ENCODE data around the gene GPER1. TPM values are rescaled to one million over a fixed set of nuclear protein-coding genes. Genes with fewer than 3 reads are reported as not detected.

GPER1 gene
- total RNA-seq, 1 experiment from 2014 or later, result 4.9 TPM

DNA sequence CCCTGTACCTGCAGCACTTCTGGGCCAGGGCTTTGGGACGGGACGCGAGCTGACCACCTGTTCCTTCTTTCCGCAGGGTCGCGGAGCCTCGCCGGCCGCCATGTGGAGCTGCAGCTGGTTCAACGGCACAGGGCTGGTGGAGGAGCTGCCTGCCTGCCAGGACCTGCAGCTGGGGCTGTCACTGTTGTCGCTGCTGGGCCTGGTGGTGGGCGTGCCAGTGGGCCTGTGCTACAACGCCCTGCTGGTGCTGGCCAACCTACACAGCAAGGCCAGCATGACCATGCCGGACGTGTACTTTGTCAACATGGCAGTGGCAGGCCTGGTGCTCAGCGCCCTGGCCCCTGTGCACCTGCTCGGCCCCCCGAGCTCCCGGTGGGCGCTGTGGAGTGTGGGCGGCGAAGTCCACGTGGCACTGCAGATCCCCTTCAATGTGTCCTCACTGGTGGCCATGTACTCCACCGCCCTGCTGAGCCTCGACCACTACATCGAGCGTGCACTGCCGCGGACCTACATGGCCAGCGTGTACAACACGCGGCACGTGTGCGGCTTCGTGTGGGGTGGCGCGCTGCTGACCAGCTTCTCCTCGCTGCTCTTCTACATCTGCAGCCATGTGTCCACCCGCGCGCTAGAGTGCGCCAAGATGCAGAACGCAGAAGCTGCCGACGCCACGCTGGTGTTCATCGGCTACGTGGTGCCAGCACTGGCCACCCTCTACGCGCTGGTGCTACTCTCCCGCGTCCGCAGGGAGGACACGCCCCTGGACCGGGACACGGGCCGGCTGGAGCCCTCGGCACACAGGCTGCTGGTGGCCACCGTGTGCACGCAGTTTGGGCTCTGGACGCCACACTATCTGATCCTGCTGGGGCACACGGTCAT, 30.3 kb upstream of the GPER1 start:
- Histone ChIP-seq H3K9me3 (ENCODE audit: low read length) (no peaks in the 10 kb centered on the region), H3K27me3 (ENCODE audit: low read length) (no peaks in the 10 kb centered on the region), H3K79me2 (ENCODE audit: low read length) (no peaks in the 10 kb centered on the region), H3F3A (ENCODE audit: low read length, unreplicated experiment) (no peaks in the 10 kb centered on the region), H3K4me3 (ENCODE audit: low read length) (no peak overlapping the region), H3K4me1 (ENCODE audit: insufficient read depth, low read length) (no peaks in the 10 kb centered on the region), H3K4me2 (ENCODE audit: low read length) (no peak overlapping the region), H3K9ac (ENCODE audit: low read length) (no peak overlapping the region), H3K27ac (ENCODE audit: low read length) (no peak overlapping the region), H2AFZ (ENCODE audit: low read length) (no peak overlapping the region), H3K36me3 (ENCODE audit: low read depth, low read length) (no peaks in the 10 kb centered on the region), H4K20me1 (ENCODE audit: low read length) (no peaks in the 10 kb centered on the region), H3K9me2 (replicated peaks; ENCODE audit: low read length) (no peaks in the 10 kb centered on the region)
- ChIA-PET CTCF (interaction anchor here (1.0 kb wide), 1 partner anchor 10 kb away, joined by 3 read pairs; no protein-coding TSS in a partner anchor), POLR2A (ENCODE audit: unreplicated experiment) (no interaction called here)
- BruUV-seq (replicated peaks), result no TSS peak
- no peak for DNase-seq
- intact Hi-C loops (cut with micrococcal nuclease), result no loop called here
- no peak for ATAC-seq
- TF ChIP-seq CTCF (conservative IDR thresholded peaks at IDR 0.05; ENCODE audit: low read depth, low read length) (no peak), EZH2 (IDR thresholded peaks at IDR 0.05; ENCODE audit: low read length, unreplicated experiment) (no peak), EZH2phosphoT487 (IDR thresholded peaks at IDR 0.05; ENCODE audit: borderline replicate concordance, low read length) (no peak)

DNA sequence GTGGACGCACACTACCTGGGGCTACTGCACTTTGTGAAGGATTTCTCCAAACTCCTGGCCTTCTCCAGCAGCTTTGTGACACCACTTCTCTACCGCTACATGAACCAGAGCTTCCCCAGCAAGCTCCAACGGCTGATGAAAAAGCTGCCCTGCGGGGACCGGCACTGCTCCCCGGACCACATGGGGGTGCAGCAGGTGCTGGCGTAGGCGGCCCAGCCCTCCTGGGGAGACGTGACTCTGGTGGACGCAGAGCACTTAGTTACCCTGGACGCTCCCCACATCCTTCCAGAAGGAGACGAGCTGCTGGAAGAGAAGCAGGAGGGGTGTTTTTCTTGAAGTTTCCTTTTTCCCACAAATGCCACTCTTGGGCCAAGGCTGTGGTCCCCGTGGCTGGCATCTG, 29.6 kb upstream of the GPER1 start:
- Histone ChIP-seq H3K9ac (ENCODE audit: low read length) (no peak overlapping the region), H3K4me1 (ENCODE audit: insufficient read depth, low read length) (no peaks in the 10 kb centered on the region), H3F3A (ENCODE audit: low read length, unreplicated experiment) (no peaks in the 10 kb centered on the region), H2AFZ (ENCODE audit: low read length) (no peak overlapping the region), H3K9me2 (replicated peaks; ENCODE audit: low read length) (no peaks in the 10 kb centered on the region), H4K20me1 (ENCODE audit: low read length) (no peaks in the 10 kb centered on the region), H3K4me3 (ENCODE audit: low read length) (no peak overlapping the region), H3K9me3 (ENCODE audit: low read length) (no peaks in the 10 kb centered on the region), H3K27ac (ENCODE audit: low read length) (no peak overlapping the region), H3K79me2 (ENCODE audit: low read length) (no peaks in the 10 kb centered on the region), H3K4me2 (ENCODE audit: low read length) (no peak overlapping the region), H3K36me3 (ENCODE audit: low read depth, low read length) (no peaks in the 10 kb centered on the region), H3K27me3 (ENCODE audit: low read length) (no peaks in the 10 kb centered on the region)
- no TSS peak for BruUV-seq (replicated peaks)
- POLR2A ChIA-PET (ENCODE audit: unreplicated experiment), result no interaction called here
- intact Hi-C loops (cut with micrococcal nuclease), result no loop called here
- CTCF ChIA-PET, result interaction anchor here (1.0 kb wide), 1 partner anchor 11 kb away, joined by 3 read pairs; no protein-coding TSS in a partner anchor
- DNase-seq, result no peak
- TF ChIP-seq EZH2 (IDR thresholded peaks at IDR 0.05; ENCODE audit: low read length, unreplicated experiment), result no peak
- no peak for TF ChIP-seq CTCF (conservative IDR thresholded peaks at IDR 0.05; ENCODE audit: low read depth, low read length)
- TF ChIP-seq EZH2phosphoT487 (IDR thresholded peaks at IDR 0.05; ENCODE audit: borderline replicate concordance, low read length), result no peak
- no peak for ATAC-seq

- Histone ChIP-seq H4K20me1 (ENCODE audit: low read length) (no peaks in the 10 kb centered on the region), H2AFZ (ENCODE audit: low read length) (no peak overlapping the region), H3K36me3 (ENCODE audit: low read depth, low read length) (no peaks in the 10 kb centered on the region), H3K4me3 (ENCODE audit: low read length) (no peak overlapping the region), H3K27ac (ENCODE audit: low read length) (no peak overlapping the region), H3K9ac (ENCODE audit: low read length) (no peak overlapping the region), H3K27me3 (ENCODE audit: low read length) (no peaks in the 10 kb centered on the region), H3K4me2 (ENCODE audit: low read length) (no peak overlapping the region), H3K79me2 (ENCODE audit: low read length) (no peaks in the 10 kb centered on the region), H3K9me3 (ENCODE audit: low read length) (no peaks in the 10 kb centered on the region), H3F3A (ENCODE audit: low read length, unreplicated experiment) (no peaks in the 10 kb centered on the region), H3K9me2 (replicated peaks; ENCODE audit: low read length) (no peaks in the 10 kb centered on the region), H3K4me1 (ENCODE audit: insufficient read depth, low read length) (no peaks in the 10 kb centered on the region)
- intact Hi-C loops (cut with micrococcal nuclease), result no loop called here
- POLR2A ChIA-PET (ENCODE audit: unreplicated experiment), result no interaction called here
- BruUV-seq (replicated peaks), result no TSS peak
- DNase-seq, result no peak
- CTCF ChIA-PET, result interaction anchor here (1.0 kb wide), 1 partner anchor 11 kb away, joined by 3 read pairs; no protein-coding TSS in a partner anchor
- no peak for ATAC-seq
- TF ChIP-seq EZH2 (IDR thresholded peaks at IDR 0.05; ENCODE audit: low read length, unreplicated experiment), result no peak
- TF ChIP-seq EZH2phosphoT487 (IDR thresholded peaks at IDR 0.05; ENCODE audit: borderline replicate concordance, low read length), result no peak
- TF ChIP-seq CTCF (conservative IDR thresholded peaks at IDR 0.05; ENCODE audit: low read depth, low read length), result no peak
These were observed 29.1 kb upstream of the GPER1 start for GRCh38 chr7:1058821-1059199.

All from PC-3 (cell line).